IPS-18c (cell line): ENCODE data around the gene ASNSD1.

Source experiments
- H3K4me3 ChIP-seq: 2 replicates; pipeline ENCODE4 v1.7.0; 2013; ENCODE audit warnings: low read depth, mild to moderate bottlenecking, low read length, moderate library complexity; ENCODE audit not compliant: insufficient read depth
- H3K9me3 ChIP-seq: one replicate; pipeline ENCODE4 v1.6.1; 2013; ENCODE audit warnings: mild to moderate bottlenecking, low read length, moderate library complexity; ENCODE audit not compliant: control insufficient read depth, insufficient read depth

Gene ASNSD1

DNA sequence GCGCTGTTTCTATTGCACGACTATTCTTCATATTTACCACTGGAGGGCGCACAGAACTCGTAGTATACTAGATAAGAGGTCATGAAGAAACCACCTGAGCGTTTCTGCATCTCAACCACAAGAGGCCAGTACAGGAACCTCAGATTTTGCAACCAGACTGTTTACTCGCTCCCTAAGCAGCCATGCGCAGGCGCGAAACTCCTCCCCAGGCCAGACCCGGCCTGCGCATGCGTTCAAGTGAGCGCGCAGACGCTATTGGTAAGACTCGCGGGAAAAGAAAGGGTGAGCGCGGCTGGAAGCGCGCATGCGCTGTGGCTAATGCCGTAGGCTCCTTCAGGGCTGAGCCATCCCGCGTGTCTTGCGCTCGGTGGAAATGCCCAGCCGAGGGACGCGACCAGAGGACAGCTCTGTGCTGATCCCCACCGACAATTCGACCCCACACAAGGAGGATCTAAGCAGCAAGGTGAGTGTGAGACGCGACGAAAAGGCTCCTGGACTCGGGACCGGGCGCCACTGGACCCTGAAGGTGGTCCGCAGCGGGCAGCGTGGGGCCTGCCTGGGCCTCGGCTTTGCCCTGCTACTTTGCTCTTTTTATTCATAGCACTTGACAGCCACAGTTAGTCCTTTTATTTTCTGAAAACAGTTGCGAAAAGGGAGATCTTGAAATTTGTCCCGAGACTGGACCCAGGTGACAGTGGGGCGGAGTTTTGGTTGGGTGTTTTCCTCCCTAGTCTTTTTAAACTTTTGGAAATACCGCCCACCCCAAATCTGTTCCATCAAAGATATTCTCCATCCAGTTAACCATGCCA is at the start of gene ASNSD1:
Gene ASNSD1, plus strand, starts transcription at position 312 of the 809 bp plus-strand sequence. CDS start 4,674 bp downstream, outside the sequence.
- Histone ChIP-seq H3K4me3 (peak within 1 kb of the TSS; percentile 88), H3K9me3 (no peaks in the 10 kb centered on the region)

DNA sequence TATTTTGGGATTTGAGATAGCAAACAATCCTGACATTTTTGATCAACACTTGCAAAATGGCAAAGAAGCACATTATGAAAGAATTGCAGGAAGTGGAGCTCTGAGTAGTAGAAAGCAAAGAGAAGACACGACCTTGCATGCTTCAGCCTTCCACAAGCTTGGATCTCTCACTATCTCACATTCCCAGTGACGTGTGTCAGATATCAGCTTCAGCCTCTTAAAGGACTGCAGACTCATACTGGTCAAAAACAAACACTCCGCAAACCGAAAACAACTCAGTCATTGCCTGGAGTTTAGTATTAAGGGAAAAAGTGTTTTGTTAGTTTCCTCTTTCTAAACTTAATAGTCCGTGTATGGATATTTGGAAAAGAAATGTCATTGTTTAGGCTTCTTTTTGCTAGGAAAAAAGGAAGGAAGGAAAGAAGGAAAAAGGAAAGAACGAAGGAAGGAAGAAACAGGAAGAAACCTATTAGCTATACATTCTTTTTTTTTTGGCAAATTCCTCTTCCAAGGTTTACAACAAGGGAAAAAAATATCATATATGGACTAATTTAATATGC is 48.1 kb upstream of the ASNSD1 start:
- Histone ChIP-seq H3K4me3 (no peak overlapping the region), H3K9me3 (no peaks in the 10 kb centered on the region)

DNA sequence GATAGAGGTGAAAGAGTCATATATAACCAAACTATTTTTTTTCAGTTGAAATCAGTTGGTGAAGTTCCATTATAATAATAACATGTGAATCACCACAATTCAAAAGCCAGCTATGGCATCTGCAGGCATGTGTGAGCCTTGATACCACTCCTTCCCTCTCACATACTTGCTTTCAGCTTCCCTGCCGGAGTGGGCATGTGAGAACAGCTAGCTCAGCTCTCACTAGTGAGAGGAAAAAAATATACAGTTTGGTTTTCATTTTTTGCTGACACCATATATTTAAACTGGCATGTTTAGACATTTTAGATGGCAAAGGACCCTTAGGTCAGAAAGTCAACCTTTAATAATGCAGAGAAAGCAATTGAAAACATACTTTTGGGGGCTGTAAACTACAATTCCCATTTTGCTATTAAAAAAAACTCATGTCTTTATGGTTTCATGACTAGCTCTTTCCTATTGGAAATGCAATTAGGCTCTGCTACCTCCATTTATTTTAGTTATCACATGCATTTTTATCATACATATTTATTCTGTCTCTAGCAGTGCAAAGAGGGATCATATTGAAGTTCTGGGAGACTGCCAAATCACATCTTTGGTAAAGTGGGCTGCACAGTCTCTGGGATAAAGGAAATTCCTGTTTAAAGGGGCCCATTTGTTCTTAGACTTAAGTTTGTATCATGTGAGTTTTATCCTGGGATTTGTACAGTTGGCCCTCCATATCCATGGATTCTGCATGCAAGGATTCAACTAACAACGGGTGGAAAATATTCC is 47.4 kb upstream of the ASNSD1 start:
- H3K4me3 ChIP-seq: no peak overlapping the region

DNA sequence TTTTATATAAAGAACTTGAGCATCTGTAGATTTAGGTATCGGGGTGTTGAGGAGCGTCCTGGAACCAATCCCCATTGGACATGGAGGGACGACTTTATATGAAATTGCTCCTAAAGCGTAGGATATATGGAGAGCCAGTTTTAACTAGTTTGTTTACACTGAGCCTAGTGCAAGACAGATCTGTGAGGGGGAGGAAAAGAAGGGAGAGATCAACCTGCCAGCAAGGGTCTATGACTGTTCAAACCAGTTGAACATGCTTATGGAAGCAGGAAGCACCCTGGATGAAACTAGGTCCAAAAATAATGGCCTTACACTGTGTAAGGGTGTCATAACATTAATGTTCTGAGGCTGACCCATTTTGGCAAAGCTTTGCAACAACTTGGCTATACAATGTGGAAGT is 46.7 kb upstream of the ASNSD1 start:
- no peaks in the 10 kb centered on the region for H3K9me3 ChIP-seq
- no peak overlapping the region for H3K4me3 ChIP-seq

More for the DNA sequence above, 47.4 kb upstream of the ASNSD1 start:
- H3K9me3 ChIP-seq: no peaks in the 10 kb centered on the region

DNA sequence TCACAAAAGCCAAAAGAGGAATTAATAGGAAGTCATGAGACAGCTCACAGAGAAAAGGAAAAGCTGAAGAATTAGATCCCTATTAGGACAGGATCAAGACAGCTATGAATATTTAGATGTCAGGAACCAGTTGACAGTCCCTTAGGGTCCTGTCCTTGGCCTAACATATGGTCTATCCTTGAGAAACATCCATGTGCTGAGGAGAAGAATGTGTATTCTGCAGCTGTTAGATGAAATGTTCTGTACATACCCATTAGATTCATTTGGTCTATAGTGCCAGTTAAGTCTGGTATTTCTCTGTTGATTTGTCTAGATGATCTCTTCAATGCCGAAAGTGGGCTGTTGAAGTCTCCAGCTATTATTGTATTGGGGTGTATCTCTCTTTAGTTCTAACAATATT is 43.1 kb upstream of the ASNSD1 start:
- no peak overlapping the region for H3K4me3 ChIP-seq
- no peaks in the 10 kb centered on the region for H3K9me3 ChIP-seq

DNA sequence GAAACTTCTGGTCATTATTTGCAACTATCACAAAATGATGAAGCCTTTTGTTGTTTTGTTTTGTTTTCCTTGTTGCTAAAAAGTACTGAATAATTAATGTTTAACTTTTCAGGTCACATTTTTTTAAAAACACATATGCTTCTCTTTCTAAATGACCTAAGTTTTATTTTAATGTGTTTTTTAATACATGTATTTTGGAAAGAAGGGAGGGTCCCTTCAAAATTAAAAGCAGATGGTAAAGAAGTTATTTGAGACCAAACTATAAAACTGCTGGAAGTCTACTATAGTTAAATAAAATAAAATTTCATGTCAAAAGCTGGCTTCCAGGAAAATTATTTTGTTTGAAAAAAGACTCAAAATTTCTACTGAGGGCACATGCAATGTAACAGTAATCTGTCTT is 39.5 kb upstream of the ASNSD1 start:
- H3K9me3 ChIP-seq: no peaks in the 10 kb centered on the region

DNA sequence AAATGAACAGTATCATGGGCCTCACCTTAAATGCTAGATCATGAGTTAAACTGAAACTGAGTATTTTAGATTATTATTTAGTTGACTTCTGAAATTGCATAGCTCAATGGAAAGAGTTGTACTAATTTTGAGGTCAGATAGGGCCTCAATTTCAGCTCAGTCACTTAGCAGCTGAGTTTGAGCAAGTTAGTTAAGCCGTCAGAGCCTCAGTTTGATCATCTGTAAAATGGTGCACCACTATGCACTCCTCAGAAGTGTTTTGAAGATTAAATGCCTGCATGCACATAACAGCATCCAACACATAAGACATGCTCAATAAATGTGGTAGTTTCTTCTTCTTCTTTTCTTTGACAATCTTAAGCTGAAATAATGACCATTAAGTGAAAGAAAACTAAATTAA is 38.2 kb upstream of the ASNSD1 start:
- Histone ChIP-seq H3K9me3 (no peaks in the 10 kb centered on the region), H3K4me3 (no peak overlapping the region)

More for the DNA sequence above, 39.5 kb upstream of the ASNSD1 start:
- no peak overlapping the region for H3K4me3 ChIP-seq

DNA sequence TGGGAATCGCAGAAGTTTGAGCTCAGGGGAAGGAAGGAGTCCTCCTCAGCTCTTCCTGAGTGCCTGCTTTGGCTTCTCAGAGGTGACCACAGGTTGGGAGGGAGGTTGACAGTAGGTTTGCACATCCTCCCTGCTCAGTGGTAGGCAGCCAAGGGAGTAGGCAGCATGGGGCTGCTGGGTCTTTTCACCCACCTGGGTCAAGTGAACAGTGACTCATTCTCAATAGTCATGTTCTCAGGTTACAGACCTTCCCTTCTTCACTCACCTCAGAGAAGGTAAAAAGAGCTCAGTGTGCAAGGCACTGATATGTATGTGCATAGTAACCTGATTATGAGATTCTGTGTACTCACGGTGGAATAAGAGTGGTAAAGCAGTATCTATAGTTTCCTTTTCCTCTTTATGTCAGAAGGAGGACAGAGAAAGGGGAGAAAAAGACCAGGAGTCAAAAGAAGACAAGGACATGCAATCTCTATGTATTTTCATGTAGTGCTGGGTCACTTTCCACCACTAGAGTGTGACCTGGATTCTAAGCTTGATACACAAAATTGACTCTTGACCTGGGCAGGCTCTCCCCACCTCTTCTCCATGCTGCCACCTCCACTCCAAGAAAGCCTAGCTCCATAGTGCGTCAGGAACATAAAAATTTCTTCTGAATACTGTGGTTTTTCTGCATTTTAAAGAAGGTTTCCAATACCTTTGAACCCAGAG is 36.5 kb upstream of the ASNSD1 start:
- Histone ChIP-seq H3K4me3 (no peak overlapping the region), H3K9me3 (no peaks in the 10 kb centered on the region)

DNA sequence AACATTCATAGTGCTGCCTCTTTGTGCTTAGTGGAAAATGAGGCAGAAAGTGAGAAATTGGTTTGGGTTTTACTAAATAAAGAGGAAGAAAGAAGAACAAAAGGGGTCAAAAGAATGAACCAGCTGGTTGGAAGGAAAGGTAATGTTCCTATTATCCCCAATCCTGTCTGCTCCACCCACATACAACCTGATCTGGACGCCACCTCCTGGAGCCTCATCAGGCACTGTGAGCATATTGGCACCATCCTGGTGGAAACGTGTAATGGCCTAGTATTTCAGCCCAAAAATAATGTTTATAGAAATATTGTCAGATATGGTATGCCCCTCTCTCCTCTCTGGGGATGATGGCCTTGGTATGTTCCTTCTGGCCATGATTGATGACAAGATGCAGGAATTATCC is 35.6 kb upstream of the ASNSD1 start:
- Histone ChIP-seq H3K4me3 (no peak overlapping the region), H3K9me3 (no peaks in the 10 kb centered on the region)

DNA sequence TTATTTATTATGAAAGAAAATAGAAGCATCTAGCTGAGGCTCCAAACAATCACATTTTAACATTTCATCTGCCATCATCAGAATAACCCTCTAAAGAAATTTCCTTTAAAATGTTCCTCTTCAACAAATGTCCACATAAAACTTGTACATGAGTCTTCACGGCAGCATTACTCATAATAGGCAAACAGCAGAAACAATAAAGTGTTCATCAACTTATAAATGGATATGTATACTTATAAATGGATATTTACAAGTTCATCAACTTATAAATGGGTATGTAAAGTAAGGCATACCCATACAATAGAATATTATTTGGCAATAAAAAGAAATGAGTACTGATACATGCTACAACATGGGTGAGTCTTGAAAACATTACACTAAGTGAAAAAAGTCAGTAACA is 33.5 kb upstream of the ASNSD1 start:
- H3K9me3 ChIP-seq: no peaks in the 10 kb centered on the region
- H3K4me3 ChIP-seq: no peak overlapping the region

DNA sequence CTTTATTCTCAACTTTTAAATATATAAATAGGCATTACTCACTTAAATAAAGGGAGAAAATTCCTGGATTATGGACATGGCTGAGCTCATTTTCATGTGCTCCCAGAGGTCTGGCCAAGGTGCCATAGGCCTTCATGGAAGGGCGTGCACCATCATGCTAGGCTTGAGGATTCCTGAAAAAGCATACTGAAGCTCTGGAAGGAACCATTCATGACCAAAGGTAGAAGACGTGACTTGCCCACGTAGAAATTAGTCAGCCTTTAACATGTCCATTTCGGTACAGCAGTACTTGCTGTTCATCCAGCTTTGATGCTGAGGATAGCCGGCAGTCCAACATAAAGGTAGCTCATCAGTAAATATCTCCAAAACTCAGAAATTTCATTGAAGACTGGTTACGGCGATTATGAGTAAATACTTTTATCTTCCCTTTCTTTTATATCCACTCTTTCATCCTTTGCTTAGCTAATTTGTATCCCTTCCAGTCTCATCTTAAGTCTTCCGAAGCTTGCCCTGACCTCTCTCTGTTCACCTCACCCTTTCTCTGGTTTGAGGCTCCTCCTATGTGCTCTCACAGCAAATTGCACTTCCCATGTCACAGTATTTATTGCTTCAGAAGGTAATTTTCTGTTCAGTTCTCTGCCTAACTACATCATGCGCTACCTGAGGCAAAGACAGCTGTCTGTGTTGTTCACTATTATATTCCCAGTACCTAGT is 32.3 kb upstream of the ASNSD1 start:
- Histone ChIP-seq H3K4me3 (no peak overlapping the region), H3K9me3 (no peaks in the 10 kb centered on the region)

DNA sequence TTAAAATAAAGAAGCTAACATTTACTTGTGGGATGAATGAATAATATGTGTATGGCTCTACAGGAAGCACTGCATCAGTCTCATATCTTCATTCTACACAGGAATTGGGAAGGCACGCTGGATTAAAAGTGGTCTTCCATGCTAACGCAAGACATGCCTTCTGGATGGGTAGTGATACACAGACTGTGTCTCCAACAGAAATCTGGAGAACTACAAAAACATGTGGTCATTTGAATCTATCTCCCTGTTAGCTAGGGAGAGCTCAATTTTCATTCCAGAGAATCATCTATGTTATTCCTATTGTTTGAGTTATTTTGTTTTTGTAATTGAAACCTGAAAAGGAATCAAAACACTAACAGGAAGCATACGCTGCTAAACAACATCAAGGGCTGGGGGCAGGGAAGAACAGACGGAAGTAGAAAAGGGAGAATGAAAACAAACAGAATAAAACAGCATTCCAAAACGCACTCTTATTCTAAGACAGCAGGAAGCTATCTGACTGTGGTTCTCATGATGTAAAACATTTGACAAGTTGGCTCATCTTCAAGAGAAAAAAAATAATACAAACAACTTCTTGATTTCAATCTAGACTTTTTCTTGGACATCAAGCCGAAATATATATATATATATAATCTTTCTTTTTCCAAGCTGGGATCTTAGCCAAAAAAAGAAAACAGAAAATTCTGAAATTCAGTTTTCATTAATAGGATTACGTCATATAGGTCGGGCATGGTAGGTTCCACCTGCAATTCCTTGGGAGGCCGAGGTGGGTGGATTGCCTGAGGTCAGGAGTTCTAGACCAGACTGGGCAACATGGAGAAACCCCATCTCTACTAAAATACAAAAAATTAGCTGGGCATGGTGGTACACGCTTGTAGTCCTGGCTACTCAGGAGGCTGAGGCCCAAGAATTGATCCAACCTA is 31.5 kb upstream of the ASNSD1 start:
- Histone ChIP-seq H3K4me3 (no peak overlapping the region), H3K9me3 (no peaks in the 10 kb centered on the region)

DNA sequence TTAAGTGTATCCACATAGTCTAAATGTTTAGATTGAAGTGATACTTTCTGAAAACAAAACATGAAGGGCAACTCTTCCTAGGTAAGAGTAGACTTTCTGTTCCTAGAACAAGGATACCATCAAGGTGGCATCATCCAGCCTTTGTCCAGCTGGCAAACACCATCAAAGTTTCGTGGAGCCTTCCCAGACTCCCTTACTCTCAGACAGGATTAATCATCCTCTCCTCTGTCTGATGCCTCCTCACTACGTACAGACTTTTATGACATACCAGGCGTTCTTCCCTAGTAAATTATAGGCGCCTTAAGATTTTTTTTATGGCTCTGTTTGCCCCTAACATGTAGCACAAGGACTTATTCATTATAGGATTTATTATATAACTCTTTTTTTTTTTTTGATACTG is 29.4 kb upstream of the ASNSD1 start:
- Histone ChIP-seq H3K4me3 (no peak overlapping the region), H3K9me3 (no peaks in the 10 kb centered on the region)

DNA sequence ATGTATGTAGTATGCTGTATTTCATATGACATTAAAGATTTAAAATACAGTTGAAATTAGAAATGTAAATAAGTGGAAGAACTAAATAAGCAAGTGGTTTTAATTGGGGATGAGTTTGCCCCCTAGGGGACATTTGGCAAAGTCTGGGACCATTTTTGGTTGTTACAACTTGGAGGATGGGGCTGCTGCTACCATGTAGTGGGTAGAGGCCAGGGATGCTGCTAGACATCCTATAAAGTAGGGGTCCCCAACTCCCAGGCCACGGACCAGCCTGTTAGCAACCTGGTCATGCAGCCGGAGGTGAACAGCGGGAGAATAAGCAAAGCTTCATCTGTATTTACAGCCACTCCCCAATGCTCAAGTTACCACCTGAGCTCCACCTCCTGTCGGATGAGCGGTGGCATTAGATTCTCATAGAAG is 27.9 kb upstream of the ASNSD1 start:
- H3K9me3 ChIP-seq: no peaks in the 10 kb centered on the region
- no peak overlapping the region for H3K4me3 ChIP-seq

DNA sequence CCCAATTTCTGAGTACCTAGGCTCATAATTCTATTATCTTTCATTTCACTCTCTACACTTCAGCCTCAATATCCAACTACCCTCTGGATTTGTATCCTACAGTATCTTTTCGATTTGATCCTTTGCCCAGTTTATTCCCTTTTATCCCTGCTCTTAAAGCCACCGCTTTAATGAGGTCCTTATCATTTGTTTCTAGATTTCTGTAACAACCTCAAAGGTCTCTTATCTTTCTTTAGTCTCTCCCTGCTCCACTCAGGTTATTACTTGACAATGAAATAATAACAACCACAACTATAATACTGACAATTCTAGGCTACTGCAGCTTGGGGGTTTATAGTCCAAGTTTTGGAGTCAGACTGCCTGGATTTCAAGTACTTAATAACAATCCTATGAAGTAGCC is 25.9 kb upstream of the ASNSD1 start:
- H3K9me3 ChIP-seq: no peaks in the 10 kb centered on the region
- H3K4me3 ChIP-seq: no peak overlapping the region
